Anterior cingulate cortex (tissue), 58 donors: ENCODE data around the gene PLIN3.
"Not testable (repeated sequence)": the region's sequence is repeated elsewhere in the genome, so short reads cannot be mapped to it uniquely, and the experiment has no call there.

Experiments used
- DNase-seq, 58 donors: peaks; one replicate each; lab custom pipeline; 2025; lab: John Stamatoyannopoulos, UW

The PLIN3 gene

DNA sequence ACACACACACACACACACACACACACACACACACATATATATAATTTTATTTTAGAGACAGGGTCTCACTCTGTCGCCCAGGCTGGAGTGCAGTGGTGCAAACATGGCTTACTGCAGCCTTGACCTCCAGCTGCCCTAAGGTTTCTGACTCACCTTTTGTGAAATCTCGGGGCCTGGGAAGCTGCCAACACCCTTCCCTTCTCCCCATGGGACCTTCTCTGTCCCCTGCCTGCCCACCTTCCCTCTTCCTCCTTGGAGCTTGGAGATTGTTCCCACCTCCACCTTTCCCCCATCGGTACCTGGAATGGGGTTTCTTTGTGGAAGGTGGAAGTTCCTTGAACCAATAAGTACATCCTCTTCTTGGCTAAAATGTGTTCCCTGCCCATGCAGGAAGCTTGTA, 28.9 kb upstream of the PLIN3 start:
- DNase-seq: no peak

DNA sequence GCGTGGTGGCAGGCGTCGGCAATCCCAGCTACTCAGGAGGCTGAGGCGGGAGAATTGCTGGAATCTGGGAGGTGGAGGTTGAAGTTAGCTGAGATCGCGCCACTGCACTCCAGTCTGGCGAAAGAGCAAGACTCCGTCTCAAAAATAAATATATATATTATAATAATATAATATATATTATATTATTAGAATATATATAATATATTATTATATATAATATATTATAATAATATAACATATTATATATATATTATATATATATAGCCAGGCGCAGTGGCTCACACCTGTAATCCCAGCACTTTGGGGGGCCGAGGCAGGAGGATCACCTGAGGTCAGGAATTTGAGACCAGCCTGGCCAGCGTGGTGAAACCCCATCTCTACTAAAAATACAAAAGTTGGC, 25.5 kb upstream of the PLIN3 start:
- DNase-seq: not testable (repeated sequence)

GRCh38 chr19:4891066-4891465, 23.6 kb upstream of the PLIN3 start:
- DNase-seq: no peak

- DNase-seq: no peak
These were observed 21.8 kb upstream of the PLIN3 start for GRCh38 chr19:4889034-4889815.

GRCh38 chr19:4887803-4888202, 20.3 kb upstream of the PLIN3 start:
- not testable (repeated sequence) for DNase-seq

- DNase-seq: not testable (repeated sequence)
These were observed 17.5 kb upstream of the PLIN3 start for GRCh38 chr19:4884993-4885392.

- DNase-seq: not testable (repeated sequence)
These were observed 15.4 kb upstream of the PLIN3 start for GRCh38 chr19:4882874-4883273.

DNA sequence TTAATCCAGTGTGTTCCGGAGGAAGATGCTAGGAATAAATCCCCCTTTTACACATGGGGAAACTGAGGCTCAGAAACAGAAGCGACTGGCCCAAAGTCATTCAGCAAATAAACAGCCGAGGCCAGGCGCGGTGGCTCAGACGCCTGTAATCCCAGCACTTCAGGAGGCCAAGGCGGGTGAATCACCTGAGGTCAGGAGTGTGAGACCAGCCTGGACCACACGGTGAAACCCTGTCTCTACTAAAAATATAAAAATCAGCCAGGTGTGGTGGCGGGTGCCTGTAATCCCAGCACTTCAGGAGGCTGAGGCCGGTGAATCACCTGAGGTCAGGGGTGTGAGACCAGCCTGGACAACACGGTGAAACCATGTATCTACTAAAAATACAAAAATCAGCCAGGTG, 11.6 kb upstream of the PLIN3 start:
- no peak for DNase-seq

DNA sequence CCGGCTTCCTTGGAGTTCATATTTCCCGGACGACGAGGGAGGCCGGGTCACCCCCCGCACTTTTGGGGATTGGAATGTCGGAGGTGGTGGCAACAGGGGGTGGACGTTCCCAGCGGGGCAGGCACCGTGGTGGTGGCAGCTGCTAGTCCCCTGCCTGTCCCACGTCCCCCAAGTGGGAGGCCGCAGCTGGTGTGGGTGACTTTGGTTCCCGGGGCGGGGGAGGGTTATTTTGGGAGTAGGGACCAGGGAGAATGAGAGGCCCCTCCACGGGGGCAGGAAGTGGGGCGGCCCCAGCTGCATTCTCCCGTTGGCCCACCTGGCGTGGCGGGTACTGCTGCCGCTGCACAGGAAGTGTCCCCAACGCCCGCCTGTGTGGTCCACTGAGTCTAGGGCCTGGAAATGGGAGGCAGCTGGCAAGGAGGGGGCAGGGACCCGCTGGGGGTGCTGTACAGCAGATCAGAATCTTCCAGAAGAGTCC, 11.1 kb upstream of the PLIN3 start:
- DNase-seq: peak in 31 of 58 donors; percentile 33 to 95 (median 67)

DNA sequence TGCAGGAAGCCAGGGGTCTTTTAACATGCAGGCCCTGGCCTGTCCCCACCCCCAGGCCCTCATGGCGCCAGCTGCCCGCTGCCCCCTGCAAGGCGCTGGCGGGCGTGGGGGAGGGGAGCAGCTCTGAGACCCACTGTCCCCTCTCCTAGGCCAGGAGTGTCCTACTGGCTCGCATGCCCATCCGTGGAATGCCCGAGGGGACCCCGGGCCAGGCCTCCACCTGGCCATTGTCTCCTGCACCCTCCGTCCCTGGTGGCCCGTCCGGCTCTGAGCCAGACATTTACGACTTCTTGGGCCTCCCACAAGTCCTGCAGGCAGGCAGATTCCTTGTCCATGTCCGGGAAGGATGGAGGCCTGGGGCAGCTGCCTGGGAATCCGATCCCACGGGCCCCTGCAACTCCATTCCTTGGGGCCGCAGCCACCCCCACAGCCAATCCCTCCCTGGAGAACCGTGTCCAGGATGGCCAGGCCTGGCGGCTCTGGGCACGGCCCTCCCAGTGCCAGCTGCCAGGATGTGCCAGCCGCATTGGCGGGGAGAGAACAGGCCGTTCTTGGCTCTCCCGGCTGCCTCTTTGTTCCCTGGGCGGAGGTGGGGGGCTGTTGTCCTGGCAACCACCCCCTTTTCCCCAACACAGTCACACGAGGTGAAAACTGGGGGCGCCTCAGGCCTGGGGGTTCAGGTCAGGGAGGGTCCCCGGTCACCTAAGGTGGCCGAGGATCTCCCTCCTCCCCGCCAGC, 10.5 kb upstream of the PLIN3 start:
- peak; percentile 43 to 98 (median 86) for DNase-seq

DNA sequence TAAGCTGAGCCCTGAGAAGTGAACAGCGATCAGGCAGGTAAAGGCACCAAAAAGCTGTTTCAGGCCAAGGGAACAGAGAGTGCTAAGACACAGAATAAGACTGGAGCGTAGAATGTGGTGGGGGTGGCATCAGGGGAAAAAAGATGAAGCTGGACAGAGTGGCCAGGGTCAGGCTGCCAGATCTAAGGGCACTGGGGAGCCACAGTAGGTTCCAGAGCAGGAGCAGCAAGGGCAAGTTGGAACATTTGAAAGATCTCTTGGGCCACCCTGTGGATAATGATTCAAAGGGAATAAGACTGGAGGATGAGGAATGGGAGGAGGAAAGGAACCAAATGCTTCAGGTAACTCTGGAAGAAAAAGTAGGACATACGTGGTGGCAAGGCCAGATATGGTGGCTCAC, 6.5 kb upstream of the PLIN3 start:
- no peak for DNase-seq

DNA sequence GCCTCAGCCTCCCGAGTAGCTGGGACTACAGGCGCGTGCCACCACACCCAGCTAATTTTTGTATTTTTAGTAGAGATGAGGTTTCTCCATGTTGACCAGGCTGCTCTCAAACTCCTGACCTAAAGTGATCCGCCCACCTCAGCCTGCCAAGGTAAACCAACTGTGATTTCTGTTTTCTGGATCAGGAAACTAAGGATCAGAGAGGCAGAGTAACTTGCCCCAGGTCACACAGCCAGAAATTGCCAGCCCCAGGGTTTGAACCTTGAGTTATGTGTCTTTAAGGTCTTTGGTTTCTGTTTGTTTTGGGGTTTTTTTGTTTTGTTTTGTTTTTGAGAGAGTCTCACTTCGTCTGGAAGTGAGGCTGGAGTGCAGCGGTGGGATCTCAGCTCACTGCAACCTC, 4.2 kb upstream of the PLIN3 start:
- DNase-seq: no peak

DNA sequence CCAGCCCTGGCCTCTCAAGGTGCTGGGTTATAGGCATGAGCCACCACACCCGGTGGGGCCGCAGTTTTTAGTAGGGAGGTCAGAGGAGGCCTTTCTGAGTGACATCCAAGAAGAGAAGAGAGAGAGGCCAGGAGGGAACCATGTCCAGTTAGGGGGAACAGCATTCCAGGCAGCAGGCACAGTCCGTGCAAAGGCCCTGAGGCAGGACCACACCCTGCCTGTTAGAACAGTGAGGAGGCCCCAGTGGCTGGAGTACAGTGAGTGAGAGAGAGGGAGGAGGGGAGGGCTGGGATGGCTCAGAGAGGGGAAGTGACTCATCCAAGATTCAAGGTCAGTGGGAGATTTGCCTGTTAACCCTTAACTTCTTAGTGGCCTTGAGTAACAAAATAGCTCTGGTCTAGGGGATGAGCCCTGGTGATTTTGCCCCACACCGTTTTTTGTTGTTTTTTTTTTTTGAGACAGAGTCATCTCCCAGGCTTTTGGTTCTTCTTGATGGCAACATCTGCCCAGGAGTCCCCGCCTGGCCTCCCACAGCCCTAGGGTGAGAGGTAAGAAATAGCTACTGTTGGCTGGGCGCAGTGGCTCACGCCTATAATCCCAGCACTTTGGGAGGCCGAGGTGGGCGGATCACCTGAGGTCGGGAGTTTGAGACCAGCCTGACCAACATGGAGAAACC, 2.7 kb upstream of the PLIN3 start:
- peak in 1 of 58 donors; percentile 7 for DNase-seq

DNA sequence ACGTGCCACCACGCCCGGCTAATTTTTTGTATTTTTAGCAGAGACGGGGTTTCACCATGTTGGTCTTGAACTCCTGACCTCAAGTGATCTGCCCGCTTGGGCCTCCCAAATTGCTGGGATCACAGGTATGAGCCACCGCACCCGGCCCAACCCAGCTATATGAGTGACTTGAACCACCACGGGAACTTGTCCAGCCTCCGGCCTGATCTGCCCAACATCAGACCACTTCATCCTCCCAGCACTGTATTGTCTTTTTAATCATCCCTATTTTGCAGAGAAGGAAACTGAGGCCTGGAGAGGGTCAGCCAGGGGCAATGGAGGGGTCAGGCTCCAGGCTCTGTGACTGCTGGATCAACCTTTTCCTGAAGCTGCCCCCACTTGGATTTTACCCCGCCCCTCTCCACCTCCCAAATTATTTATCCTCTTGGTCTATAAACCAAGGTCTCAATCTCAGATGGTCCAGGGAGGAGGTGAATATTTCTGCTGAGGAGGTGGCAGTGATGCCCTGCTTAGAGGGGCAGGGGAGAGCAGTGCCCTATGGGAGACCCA, 893 bp upstream of the PLIN3 start:
- DNase-seq: no peak

DNA sequence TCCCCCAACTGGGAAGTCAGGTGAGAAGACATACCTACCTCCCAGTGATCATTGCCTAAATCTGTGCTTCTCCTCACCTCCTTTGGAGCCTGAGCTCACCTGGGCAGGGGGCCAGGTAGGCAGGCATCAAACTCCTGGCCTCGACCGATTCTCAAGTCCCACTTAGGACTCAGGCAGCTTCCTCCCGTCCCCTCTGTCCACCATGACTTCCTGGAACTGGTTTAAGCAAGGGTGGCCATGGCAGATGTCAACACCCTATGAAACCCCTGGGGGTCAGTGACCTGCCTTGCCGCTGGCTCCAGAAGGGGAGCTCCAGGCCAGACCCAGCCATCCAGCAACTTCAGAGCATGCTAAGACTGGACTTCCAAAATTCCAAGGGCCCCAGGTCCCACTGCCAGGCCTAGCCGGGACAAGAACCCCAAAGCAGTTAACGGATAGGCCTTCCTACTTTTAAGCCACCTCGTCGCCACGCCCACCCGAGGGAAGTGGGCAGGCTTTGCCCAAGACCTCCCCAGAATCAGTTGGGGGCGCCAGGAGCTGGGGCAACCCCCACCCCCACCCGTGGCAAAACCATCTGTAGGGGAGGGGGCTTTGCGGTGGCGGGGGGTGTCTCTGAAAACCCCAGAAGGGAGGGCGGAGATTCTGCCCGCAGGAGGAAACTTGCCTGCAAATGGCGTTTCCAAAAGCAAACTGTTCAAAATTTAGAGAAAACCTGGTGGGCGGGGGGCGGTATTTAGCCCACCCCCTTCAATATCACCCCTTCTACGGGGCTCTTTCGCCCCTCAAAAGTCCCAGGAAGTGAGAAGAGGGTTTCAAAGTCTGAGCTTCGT, 657 bp downstream of the PLIN3 start:
- peak in 8 of 58 donors; percentile 9 to 42 (median 18) for DNase-seq

DNA sequence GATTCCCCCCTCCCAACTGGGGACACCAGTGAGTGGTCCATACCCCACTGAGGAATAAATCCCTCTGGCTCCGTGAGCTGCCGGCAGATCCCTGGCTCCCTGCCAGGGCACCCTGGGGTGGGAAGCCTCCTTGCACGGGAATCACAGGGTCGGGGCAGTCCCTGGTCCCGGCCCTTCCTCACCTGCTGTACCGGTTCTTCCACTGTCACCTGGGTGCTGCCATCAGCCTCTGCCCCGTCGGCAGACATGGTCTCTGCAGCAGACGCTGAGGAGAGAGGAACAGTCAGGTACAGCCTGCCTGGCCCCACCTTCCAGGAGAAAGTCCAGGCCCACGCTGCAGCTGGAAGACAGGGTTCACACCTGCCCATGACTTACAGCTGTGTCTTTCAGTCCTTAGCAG, 6.3 kb downstream of the PLIN3 start:
- peak in 1 of 58 donors; percentile 3 for DNase-seq

GRCh38 chr19:4859697-4860096, 7.8 kb downstream of the PLIN3 start:
- no peak for DNase-seq

DNA sequence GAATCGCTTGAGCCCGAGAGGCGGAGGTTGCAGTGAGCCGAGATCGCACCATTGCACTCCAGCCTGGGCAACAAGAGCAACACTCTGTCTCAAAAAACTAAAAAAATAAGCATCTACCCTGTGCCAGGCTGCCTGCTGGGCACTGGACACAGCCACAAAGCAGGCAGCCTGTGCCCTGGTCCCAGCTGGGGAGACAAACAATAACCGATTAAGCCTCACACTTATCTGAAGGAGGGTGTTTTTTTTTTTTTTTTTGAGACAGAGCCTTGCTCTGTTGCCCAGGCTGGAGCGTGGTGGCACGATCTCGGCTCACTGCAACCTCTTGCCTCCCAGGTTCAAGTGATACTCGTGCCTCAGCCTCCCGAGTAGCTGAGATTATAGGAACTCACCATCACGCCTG, 11.0 kb downstream of the PLIN3 start:
- peak in 16 of 58 donors; percentile 10 to 48 (median 30) for DNase-seq

GRCh38 chr19:4853506-4853905, 14.0 kb downstream of the PLIN3 start:
- not testable (repeated sequence) for DNase-seq

- no peak for DNase-seq
These were observed 15.0 kb downstream of the PLIN3 start for GRCh38 chr19:4852484-4852883.
